ENCODE measurements around the gene DHRS3.

GRCh38 chr1:12555411-12556367 lies 62.3 kb downstream of the DHRS3 start:
- TF ChIP-seq REST (IDR thresholded peaks at IDR 0.05; ENCODE audit: low read depth, low read length) (no peak), CTCF (IDR thresholded peaks at IDR 0.05) (no peak), EZH2phosphoT487 (IDR thresholded peaks at IDR 0.05; ENCODE audit: borderline replicate concordance, low read depth) (no peak), POLR2AphosphoS5 (IDR thresholded peaks at IDR 0.05; ENCODE audit: low read depth, low read length) (no peak), TEAD4 (IDR thresholded peaks at IDR 0.05; ENCODE audit: borderline replicate concordance, insufficient read depth) (no peak), USF2 (IDR thresholded peaks at IDR 0.05; ENCODE audit: borderline replicate concordance, low read depth, low read length) (no peak), RAD21 (IDR thresholded peaks at IDR 0.05; ENCODE audit: low read length) (no peak), RCOR1 (IDR thresholded peaks at IDR 0.05; ENCODE audit: low read length) (no peak), IRF3 (IDR thresholded peaks at IDR 0.05; ENCODE audit: low read depth, low read length) (no peak), SIN3A (IDR thresholded peaks at IDR 0.05; ENCODE audit: borderline replicate concordance, low read depth, low read length) (no peak), CHD2 (IDR thresholded peaks at IDR 0.05; ENCODE audit: low read length, partially characterized antibody) (no peak), MXI1 (IDR thresholded peaks at IDR 0.05; ENCODE audit: low read depth, low read length) (no peak)
